ENCODE results near the gene DKKL1. TPM values are rescaled to one million over a fixed set of nuclear protein-coding genes. Genes with fewer than 3 reads are reported as not detected.
A peak's percentile ranks its signal among the peaks of the same experiment; 100 is the strongest.
"Not testable (repeated sequence)": the region's sequence is repeated elsewhere in the genome, so short reads cannot be mapped to it uniquely, and the experiment has no call there.

DKKL1 gene
- polyA plus RNA-seq, 2 of the 4 experiments (the other 2 are of a cell fraction) = 0.37 to 0.53 TPM

DNA sequence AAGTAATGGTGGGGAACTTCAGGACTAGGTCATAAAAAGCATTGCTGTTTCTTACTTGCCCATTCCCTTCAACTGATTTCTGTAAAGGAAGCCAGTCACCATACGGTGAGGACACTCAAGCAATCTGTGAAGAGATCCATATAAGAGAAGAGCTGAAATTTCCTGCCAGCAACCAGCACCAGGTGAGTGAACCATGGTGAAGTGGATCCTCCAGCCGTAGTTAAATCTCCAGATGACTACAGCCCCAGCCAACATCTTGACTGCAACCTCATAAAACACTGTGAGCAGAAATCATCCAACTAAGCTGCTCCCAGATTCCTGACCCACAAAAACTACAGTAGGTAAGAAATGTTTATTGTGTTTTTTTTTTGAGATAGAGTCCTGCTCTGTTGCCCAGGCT lies 34.9 kb upstream of the DKKL1 start (continued):
- TF ChIP-seq HEYL (CRISPR knock-in tag; IDR thresholded peaks at IDR 0.05) = no peak

- ATAC-seq; H3K9me3 ChIP-seq; H3K27ac ChIP-seq; H3K4me1 ChIP-seq; POLR2A ChIA-PET; H3K4me3 ChIP-seq; H3K4me2 ChIP-seq; FAIRE-seq; DNase-seq (ENCODE audit: low read depth in 1 of 2, low spot score in 1 of 2): not testable (repeated sequence)
- 88% methylated on average over 4 of the region's 4 CpGs for WGBS (ENCODE audit: missing lambda C conversion rate)
- CTCF ChIA-PET = interaction anchor here (0.8 to 2.0 kb wide), 6 partner anchors 13 to 132 kb away, joined by 3 to 7 read pairs (median 5); no protein-coding TSS in a partner anchor
Measured at GRCh38 chr19:49331187-49331586, 32.5 kb upstream of the DKKL1 start.

DNA sequence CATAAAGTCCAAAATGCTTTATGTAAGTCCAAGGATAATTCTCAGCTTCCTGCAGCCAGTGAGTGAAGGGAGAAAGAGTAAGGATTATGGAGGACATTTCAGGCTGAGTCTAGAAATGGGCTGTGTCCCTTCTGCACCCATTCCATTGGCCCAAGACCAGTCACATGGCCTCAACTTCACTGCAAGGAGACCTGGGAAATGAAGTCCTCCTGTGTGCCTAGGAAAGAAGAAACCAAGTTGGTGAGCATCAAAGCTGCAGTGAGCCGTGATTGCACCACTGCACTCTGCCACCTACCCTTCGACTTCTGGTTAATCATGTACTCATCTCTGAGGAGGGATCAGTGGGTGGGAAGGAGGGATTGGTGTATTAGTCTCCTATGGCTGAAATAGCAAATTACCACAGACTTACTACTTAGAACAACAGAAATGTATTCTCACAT lies 32.0 kb upstream of the DKKL1 start:
- Histone ChIP-seq H3K4me1 (no peaks in the 10 kb centered on the region), H3K9me3 (no peaks in the 10 kb centered on the region), H3K27ac (no peak overlapping the region), H3K4me3 (no peak overlapping the region), H3K4me2 (no peak overlapping the region)
- peak; percentile 84 to 91 for ATAC-seq
- TF ChIP-seq USF2 (IDR thresholded peaks at IDR 0.05) (peak; percentile 88), GATA3 (IDR thresholded peaks at IDR 0.05; ENCODE audit: borderline replicate concordance) (no peak)
- CTCF ChIA-PET = interaction anchor here (0.8 to 2.0 kb wide), 6 partner anchors 13 to 133 kb away, joined by 3 to 7 read pairs (median 5); no protein-coding TSS in a partner anchor
- no peak for FAIRE-seq
- DNase-seq (ENCODE audit: low read depth in 1 of 2, low spot score in 1 of 2) = peak; percentile 60 to 77
- POLR2A ChIA-PET = no interaction called here
- WGBS (ENCODE audit: missing lambda C conversion rate) = 29% methylated on average over 2 of the region's 2 CpGs

- DNase-seq (ENCODE audit: low read depth in 1 of 2, low spot score in 1 of 2); POLR2A ChIA-PET; H3K4me1 ChIP-seq; ATAC-seq; FAIRE-seq; H3K4me3 ChIP-seq; H3K27ac ChIP-seq; H3K4me2 ChIP-seq; H3K9me3 ChIP-seq: not testable (repeated sequence)
- WGBS (ENCODE audit: missing lambda C conversion rate) = 89% methylated on average over 13 of the region's 13 CpGs
- CTCF ChIA-PET = interaction anchor here (0.9 to 1.9 kb wide), 4 partner anchors 22 to 107 kb away, joined by 3 to 7 read pairs (median 4); no protein-coding TSS in a partner anchor
Measured at GRCh38 chr19:49332691-49333417, 30.8 kb upstream of the DKKL1 start.

GRCh38 chr19:49333418-49333805 lies 30.3 kb upstream of the DKKL1 start:
- TF ChIP-seq POLR2AphosphoS2 (conservative IDR thresholded peaks at IDR 0.05; ENCODE audit: low read length) = no peak
- no peak for TF ChIP-seq CHD4 (IDR thresholded peaks at IDR 0.05; ENCODE audit: borderline replicate concordance)
- TF ChIP-seq CEBPB (IDR thresholded peaks at IDR 0.05) = no peak
- TF ChIP-seq CHD2 (IDR thresholded peaks at IDR 0.05; ENCODE audit: low read length, partially characterized antibody) = no peak
- TF ChIP-seq, protein P1, sequence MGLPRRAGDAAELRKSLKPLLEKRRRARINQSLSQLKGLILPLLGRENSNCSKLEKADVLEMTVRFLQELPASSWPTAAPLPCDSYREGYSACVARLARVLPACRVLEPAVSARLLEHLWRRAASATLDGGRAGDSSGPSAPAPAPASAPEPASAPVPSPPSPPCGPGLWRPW (IDR thresholded peaks at IDR 0.05) = no peak
- TF ChIP-seq HMGXB4 (CRISPR knock-in tag; IDR thresholded peaks at IDR 0.05; ENCODE audit: borderline replicate concordance) = no peak
- H3K4me2 ChIP-seq = no peak overlapping the region
- POLR2A ChIA-PET = interaction anchor here (0.6 kb wide), 1 partner anchor 29 kb away, joined by 4 read pairs; the partner anchor contains the start of gene TEAD2
- no peaks in the 10 kb centered on the region for H3K4me1 ChIP-seq
- no peak for FAIRE-seq
- H3K4me3 ChIP-seq = no peak overlapping the region
- ATAC-seq = no peak
- 88% methylated on average over 3 of the region's 3 CpGs for WGBS (ENCODE audit: missing lambda C conversion rate)
- no peaks in the 10 kb centered on the region for H3K9me3 ChIP-seq
- CTCF ChIA-PET = interaction anchor here (0.9 to 1.9 kb wide), 2 partner anchors 31 to 65 kb away, joined by 3 to 7 read pairs; no protein-coding TSS in a partner anchor
- no peak for DNase-seq (ENCODE audit: low read depth in 1 of 2, low spot score in 1 of 2)
- H3K27ac ChIP-seq = peak overlapping the region in 1 of 2 experiments; percentile 36; a peak in 1 of 6 replicates

Data from A549 (cell line).